NCI-H1694 treated with DMSO at 0.1 percent for 48 hours (cell line): ENCODE measurements around the gene GTF2F2.
"Not testable (repeated sequence)": the region's sequence is repeated elsewhere in the genome, so short reads cannot be mapped to it uniquely, and the experiment has no call there.

Experiments
- DNase-seq: peaks from one replicate; lab custom pipeline; 2025; lab: John Stamatoyannopoulos, UW

The GTF2F2 gene

DNA sequence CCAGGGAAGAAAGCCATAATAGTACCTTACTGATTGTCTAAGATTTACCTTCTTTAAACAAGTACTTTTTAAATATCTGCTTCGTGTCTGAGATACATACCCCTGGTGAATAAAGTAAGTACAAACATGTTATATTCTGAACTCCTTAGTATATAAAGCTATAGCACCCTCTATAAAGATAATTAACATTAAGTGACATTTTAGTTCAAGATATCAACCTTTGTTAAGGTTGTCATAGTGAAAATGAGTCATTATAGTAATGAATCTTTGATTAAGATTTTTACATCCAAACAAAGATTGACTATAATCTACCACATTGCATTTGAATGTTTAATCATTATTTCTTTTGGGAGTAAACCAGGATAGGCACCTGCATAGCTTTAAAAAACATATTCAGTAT is 135.9 kb downstream of the GTF2F2 start:
- no peak for DNase-seq

DNA sequence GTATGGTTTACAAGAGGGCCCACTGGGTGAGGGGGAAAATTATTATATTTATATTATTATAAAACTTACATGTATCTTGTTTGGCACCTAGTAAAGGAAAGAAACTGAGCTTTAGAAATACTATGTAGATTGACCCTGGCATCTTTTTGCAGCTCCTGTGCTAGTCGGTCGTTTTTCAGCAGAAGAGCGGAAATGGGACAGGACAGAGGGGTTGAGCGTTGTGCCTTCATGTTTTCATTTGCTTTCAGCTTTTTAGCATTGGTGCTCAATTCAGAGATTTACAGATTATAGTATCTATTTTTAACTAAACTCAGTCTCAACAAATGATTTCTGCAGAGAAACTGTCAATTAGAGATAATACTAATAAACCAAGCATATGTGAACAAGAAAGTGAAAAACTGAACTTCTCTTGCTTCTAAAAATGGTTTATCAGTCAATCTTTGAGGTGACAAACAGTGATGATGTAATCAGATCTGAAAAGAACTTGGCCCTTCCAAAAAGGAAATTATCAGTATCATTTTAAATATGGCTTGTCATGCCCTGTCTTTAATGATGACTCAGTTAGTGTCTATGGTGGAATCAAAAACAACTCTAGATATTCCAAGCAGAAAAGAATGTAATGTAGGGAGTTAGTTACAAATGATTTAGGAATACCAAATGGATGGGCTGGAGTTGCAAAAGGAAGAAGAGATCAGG is 137.5 kb downstream of the GTF2F2 start:
- DNase-seq, result no peak

DNA sequence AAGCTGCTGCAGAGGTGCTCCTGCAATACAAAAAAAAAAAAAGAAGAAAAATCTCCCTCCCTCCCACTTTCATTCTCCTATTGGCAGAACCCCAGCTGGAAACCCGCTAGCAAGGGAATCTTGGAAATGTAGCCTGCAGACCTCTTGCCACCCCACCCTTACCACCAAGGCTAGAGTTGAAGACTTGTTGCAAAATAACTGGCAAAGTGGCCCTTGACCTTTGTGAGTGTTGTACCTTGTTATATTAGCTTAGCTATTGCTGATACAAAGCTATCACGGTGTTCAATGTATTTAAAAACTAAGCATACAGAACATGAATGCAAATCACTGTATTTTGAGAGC is 138.0 kb downstream of the GTF2F2 start:
- no peak for DNase-seq

DNA sequence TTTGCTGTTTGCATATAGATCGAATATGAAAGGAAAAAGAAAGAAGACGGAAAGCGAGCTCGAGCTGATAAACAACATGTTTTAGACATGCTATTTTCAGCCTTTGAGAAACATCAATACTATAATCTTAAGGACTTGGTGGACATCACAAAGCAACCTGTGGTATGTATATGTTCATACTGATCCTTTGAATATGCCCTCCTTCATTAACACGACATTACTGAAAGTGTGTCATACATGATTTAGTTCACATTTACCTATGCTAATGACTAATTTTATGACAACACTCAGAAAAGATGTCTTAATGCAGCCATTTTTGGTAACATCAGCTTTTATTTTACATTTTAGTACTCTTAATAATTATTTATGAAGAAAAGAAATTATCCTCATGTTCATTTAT is 146.9 kb downstream of the GTF2F2 start:
- no peak for DNase-seq

DNA sequence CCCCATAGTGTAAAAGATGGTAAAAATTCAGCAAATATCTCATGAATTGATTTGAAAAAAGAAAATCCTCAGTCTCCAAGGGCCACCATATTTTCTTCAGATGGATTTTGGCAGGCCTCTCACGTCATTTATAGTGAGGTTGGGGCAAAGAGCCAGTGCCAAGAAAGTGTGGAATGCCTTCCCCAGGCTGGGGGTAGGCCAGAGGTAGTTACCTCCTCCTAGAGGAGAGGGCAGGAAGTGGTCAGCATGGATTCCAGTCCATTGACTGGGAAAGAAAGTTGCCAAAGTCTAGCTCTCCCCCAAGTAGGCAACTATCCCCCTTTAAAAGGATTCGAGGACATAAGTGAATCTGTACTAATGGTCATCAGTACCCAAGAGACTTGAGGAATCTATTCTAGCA is 148.9 kb downstream of the GTF2F2 start:
- DNase-seq, result no peak

DNA sequence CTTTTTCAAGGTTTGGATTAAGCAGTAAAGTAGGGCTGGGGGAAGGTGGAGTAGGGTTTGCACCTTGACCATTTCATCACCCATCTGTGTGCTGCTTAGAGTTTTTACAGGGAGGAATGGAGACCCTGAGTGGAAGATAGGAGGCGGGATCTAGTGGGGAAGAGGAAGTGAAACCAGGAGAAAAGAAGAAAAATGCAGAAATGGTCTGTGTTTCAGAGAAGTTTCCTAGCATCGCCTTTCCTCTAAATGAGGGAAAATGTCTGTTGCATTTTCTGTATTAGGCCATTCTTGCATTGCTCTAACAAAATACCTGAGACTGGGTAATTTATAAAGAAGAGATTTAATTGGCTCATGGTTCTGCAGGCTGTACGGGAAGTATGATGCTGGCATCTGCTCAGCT is 156.6 kb downstream of the GTF2F2 start:
- no peak for DNase-seq

DNA sequence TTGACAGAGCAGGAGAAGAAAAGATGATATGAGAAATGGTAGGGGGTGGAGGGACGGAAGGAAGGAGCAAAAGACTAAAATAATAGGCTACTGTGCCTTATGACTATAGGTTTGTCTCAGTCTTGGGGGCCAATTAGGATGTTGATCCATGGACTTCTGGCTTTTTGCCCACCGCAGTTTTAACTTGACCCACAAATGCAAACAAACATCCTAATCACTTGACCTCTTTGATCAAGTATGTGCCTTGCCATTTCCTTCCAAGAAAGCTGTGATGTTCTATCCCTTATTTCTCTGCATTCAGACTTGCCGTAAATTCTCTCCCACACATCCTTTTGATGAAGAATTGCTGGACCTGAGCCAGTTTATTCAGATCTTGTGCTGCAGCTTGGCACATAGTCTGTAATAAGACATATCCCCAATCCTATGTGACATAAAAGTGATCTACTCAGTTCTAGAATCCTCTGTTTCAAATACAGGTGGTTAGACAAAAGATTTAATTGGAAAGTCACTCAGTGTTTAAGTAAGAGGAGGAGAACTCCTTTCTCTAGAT is 157.9 kb downstream of the GTF2F2 start:
- DNase-seq, result no peak

DNA sequence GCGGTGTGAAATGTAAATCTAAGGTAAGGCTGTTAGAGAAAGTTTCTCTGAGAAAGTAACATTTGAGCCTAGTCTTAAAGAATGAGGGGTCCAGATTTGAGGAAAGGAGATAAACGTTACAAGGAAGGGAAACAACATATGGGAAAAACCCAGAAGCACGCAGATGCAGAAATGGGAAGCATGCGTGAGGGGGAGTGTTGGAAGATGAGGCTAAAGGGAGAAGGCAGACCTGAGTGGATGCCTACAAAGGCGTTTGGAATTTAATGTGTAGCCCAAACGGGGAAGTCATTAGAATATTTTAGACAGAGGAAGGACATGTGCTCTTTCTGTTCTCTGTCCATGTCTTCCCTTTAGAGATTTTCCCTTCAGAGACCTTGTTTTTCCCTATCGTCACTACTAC is 159.7 kb downstream of the GTF2F2 start:
- no peak for DNase-seq

DNA sequence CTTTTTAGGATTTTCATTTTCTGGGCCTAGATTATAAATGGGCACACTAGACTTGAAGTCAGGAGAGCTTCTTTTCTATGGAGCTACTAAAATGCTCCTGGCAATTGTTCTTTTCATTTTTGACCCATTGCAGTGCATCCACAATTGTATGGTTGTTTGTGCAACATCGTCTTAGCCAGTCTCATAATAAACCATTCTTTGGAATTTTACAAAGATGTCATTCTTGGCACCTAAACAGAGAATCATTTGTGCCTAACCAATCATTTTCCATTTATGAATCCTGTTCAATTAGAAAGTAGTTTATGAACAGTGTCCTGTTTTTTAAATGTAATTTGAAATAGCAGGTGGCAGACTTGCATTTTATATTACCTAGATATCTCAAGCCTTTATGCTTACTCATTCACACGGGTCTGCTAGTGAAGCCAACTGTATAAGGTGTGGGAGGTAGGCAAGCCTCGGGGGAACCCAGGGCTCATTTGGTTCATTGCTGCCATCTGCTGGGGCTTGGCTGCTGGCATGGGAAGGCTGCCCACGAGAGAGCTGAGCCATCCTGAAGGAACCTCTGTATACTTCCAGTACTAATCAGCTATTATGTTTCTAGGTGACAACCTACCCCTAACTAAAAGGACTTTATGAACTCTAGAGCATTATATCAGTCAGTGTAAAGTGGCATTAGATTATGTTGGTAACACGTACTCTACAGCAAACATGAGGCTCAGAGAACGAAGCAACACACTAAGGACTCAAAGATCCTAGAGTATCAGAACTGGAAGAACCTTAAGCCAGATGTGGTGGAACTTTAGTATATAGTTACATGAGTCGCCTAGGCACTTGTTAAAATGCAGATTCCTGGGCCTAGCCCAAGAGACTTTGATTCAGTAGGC is 160.7 kb downstream of the GTF2F2 start:
- DNase-seq, result peak; percentile 70

DNA sequence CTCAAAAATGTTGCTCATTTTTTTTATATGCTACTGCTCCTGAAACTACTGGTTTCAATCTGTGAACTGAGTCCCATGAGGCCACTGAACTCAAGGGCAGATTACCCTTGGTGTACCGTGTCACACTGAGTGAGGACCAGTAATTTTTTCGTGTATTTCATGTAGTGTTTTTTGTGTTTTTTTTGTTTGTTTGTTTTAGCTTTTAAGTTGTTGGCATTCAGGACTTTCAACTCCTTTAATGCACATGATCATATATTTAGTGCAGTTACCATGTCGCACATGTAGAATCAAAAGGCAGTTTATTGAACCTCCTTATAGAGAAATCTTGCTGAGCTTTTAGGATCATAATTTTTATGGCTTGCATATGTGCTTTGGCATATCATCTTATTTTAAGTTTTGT is 162.7 kb downstream of the GTF2F2 start:
- no peak for DNase-seq

DNA sequence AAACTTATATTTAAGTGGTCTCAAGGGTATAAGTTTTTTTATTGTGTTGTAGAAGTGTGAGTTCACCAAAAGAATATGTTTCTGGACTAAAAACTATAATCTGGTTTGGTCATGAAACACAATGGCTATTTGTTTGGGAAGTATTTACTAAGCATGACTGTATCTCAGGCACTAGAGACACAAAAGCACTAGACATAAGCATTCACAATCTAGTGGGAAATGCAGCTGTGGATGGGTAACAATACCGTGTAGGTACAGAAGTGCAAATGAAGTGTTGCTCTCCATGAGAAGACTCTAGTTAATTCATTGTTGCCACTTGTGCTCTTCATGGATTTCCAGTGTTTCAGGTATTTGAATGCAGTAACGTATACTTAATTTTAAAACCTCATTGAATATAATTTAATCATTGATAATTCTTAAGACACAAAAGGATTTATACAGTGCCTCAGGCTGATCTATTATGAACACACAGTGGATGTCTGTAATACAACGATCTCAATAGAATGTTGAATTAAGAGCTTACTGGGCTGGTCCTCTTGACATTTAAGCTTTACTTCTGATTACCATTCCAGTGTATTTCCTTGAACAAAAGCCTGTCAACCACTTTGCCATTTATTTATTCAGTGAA is 169.7 kb downstream of the GTF2F2 start:
- DNase-seq, result no peak

DNA sequence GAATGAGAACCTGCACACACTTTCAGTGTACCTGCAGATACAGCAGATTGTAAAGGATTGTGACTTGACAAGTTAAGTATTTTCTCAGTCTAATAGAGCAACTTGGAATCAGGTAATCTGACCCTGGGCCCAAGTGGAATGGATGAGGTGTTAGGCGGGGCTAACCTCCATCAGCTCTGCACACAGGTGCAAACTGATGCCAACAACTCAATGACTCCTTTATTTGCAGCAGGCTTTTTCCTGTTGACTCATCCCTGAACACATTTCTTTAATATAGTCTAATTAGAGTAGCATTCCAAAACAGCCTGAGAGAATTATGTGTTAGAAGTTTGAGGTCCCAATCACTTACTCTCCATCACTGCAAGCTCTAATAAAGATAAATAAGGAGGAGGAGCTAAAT is 171.9 kb downstream of the GTF2F2 start:
- no peak for DNase-seq

DNA sequence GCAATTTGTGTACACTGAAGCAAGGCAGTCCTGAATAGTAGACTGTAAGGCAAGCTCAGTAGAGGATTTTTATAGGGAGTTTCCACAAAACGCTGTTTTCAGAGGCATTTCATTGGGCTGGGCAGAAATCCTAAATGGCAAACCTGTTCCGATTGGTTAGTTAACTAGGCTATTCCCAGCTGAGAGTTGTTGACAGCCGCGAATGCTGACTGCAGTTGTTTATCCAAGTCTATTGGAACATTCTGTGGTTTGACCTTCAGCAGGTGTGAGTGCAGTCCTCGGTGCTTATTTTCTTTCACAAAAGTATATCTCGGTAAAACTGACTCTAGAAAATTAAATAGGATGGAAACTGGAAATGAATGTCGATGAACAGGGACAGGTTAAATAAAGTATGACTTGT is 175.2 kb downstream of the GTF2F2 start:
- no peak for DNase-seq

DNA sequence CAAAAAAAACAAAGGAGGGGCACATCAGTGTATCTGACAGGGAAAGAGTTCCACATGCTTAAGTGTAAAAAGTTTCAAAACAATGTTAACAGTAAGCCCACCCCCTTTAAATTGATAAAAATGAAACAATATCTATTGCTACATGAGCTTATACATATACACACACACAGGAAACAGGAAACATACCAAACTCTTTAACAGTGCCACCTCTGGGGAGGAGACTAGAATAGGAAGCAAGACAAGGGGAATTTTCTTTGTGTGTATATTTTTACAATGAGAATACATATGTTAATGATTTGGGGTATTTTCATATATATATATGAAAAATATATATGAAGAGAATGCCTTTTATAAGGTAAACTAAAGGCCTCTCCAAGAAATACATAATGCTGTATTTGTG is 175.9 kb downstream of the GTF2F2 start:
- no peak for DNase-seq

DNA sequence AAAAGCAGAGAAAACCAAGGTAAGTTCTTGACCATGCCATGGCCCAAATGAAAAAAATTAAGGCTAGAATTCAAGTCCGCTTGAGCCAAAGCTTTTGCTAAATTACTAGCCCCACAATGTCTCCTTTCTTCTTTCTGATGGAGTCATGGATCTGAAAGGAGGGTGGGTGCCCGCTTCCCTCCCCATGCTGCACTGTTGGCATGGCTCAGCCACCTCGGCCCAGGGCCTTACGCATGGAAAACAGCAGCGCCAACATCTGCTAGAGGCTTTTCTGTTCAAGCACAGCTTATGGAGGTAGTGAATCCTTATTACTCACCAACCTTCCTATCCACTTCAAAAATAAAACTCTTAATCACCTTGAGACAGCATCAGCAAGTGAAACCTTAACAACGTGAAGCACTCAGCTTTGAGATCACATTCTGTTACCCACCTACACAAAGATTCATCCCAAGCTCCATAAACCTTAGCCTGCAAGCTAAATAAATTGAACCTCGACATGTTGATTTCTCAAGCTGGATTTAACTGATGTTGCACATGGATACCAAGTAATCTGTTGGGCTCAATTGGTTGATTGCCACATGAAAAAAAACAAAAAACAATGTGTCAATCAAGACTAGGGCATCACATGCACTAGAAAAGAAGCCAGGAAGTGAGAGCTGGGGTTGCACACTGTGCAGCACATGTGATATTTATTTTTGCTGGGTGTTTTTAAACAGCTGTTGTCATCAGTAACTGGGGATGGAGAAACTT is 177.3 kb downstream of the GTF2F2 start:
- DNase-seq, result no peak

DNA sequence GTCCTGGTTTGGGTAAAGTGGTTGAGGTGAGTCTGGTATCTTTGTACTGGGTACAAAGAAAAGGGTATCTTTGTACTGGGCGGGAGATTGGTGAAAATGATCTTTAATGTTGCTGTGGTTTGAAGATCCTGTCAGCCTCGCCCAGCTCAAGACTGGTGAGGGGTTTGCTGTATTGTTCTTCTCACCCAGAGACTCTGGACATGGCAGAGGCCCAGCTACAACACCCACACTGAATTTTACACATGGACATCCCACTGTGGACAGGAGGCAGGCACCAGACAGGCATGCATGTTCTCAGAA is 177.8 kb downstream of the GTF2F2 start:
- DNase-seq, result no peak

DNA sequence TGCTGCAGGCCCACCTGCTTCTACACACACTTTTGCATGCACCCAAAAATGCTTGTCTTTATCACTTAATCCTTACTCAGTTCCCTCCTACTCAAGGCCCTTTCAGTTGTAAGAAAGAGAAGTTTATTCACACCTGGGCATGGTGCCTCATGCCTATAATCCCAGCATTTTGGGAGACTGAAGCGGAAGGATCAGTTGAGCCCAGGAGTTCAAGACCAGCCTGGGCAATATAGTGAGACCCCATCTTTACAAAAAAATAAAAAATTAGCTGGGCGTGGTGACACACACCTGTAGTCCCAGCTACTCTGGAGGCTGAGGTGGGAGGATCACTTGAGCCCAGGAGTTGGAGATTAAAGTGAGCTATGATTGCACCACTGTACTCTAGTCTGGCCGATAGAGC is 178.2 kb downstream of the GTF2F2 start:
- not testable (repeated sequence) for DNase-seq

DNA sequence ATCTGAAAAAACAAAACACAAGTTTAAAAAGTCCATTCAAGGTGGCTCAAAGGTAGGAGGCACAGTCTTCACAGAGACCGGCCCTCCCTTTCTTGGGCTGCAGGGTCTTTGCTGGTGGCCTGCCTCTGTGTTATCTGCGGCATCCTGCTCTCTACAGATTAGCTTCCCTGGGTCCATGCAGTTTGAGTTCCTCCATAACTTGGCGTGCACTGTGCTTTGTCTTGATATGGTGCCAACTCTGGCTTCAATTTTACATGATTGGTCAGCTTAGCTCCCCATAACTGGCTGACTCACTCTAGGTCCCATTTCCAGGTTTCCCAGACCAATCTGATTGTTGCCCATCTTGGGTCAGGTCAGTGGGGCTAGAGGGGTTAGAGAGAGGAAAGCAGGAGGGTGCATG is 178.9 kb downstream of the GTF2F2 start:
- DNase-seq, result no peak

DNA sequence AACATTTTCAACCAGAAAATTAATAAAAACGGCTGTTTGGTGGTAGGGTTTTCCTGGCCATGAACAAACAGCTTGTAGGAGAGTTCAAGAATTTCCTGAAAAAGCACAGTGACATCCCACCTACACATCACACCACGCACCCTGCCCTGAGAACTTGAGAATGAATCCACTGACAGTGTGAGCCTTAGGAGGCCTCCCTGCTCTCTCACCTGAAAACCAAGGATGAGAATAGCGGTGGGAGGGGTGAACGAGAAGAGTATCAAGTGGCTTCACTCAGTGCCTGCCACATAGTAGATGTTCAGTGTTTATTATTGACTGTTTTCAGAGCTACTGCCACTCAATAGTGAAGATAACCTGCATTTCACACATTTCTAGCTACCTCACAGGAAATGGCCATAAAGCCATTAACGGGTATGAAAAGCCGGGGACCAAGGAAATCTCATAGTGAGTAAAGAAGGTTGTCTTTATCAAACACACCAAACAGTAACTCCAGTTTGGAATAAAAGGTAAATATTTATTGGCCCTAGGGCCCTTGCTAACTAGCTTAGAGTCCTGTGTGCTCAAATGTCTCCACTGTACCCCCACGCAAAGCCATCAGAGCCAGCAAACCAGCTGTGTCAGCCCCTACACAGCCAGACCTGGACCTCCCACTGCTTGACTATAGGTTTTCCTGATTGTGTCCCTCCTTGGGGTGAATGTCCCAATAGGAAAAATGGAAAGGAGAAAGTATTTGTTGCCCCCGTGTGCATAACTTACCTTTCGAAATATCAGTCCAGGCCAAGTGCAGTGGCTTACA is 180.1 kb downstream of the GTF2F2 start:
- DNase-seq, result no peak

DNA sequence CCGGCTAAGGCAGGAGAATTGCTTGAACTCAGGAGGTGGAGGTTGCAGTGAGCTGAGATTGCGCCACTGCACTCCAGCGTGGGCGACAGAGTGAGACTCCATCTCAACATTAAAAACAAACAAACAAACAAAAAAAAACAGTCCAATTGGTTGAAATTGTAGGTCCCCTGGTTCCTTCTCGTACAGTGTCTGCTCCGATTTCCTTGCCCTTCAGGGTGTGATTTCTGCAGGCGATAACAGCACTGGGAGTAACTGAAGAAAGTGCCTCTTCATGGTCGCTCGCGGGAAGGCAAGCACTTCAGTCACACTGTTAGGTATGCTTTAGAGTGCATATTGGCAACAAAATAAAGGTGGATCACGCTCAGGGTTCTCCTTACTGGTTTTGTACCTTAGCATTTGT is 181.0 kb downstream of the GTF2F2 start:
- no peak for DNase-seq

DNA sequence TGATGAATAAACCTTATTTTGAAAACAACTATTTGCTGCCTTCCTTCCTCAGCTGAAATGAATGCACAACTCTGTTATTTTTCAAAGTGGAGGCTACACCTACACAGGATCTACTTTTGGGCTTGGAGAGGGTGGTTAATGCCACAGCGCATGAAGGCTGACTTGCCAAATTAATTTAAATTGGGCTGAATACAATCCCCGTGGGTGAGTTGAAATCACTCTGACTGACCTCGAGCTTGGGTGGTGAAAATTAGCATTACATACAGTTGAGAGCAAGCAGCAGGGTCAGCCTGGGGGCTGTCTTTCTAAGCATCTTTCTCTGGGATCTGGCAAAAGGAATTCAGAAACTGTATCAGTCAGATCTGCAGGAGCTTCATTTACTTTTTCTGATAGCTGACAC is 182.2 kb downstream of the GTF2F2 start:
- DNase-seq, result no peak

DNA sequence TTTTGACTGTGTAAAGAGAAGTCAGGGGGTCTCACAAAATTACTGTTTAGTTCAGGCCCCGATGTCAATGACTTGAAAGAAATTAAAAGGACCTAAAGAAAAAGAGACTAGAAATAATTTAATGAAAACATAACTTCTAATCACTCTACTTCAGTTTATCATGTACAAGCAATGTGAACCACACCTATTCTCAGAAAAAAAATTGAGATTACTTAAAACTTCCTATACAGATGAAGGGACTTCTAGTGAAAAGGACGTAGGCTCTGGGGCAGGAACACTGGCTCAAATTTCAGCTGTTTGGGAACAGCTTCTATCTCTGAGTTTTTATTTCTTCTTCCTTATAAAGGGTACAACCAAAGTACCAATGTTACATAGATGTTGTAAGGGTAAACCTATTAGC is 182.7 kb downstream of the GTF2F2 start:
- no peak for DNase-seq
